ENCODE measurements around the gene ELL.

Gene ELL

GRCh38 chr19:18433735-18434398 lies 88.0 kb downstream of the ELL start:
- no peak for DNase-seq (ENCODE audit: low read depth in 2 of 2)

GRCh38 chr19:18433015-18433691 lies 88.7 kb downstream of the ELL start:
- DNase-seq (ENCODE audit: low read depth in 2 of 2): no peak

- DNase-seq (ENCODE audit: low read depth in 2 of 2): no peak
These were observed 89.4 kb downstream of the ELL start for GRCh38 chr19:18432275-18433014.

GRCh38 chr19:18431351-18432197 lies 90.3 kb downstream of the ELL start:
- DNase-seq (ENCODE audit: low read depth in 2 of 2): no peak

- DNase-seq (ENCODE audit: low read depth in 2 of 2): no peak
These were observed 91.3 kb downstream of the ELL start for GRCh38 chr19:18430417-18431144.

GRCh38 chr19:18429717-18430416 lies 92.0 kb downstream of the ELL start:
- no peak for DNase-seq (ENCODE audit: low read depth in 2 of 2)

- peak in 1 of 2 donors; percentile 62 for DNase-seq (ENCODE audit: low read depth in 2 of 2)
These were observed 92.8 kb downstream of the ELL start for GRCh38 chr19:18428787-18429674.

GRCh38 chr19:18428173-18428786 lies 93.6 kb downstream of the ELL start:
- no peak for DNase-seq (ENCODE audit: low read depth in 2 of 2)

GRCh38 chr19:18427743-18428113 lies 94.1 kb downstream of the ELL start:
- DNase-seq (ENCODE audit: low read depth in 2 of 2): no peak

- DNase-seq (ENCODE audit: low read depth in 2 of 2): no peak
These were observed 94.7 kb downstream of the ELL start for GRCh38 chr19:18427080-18427742.

- DNase-seq (ENCODE audit: low read depth in 2 of 2): no peak
These were observed 95.5 kb downstream of the ELL start for GRCh38 chr19:18426416-18426767.

GRCh38 chr19:18425515-18426415 lies 96.1 kb downstream of the ELL start:
- no peak for DNase-seq (ENCODE audit: low read depth in 2 of 2)

- DNase-seq (ENCODE audit: low read depth in 2 of 2): no peak
These were observed 96.9 kb downstream of the ELL start for GRCh38 chr19:18424890-18425514.

- DNase-seq (ENCODE audit: low read depth in 2 of 2): no peak
These were observed 97.6 kb downstream of the ELL start for GRCh38 chr19:18424122-18424889.

- DNase-seq (ENCODE audit: low read depth in 2 of 2): no peak
These were observed 98.4 kb downstream of the ELL start for GRCh38 chr19:18423258-18424020.
